ENCODE results near the gene AP1B1. TPM values are rescaled to one million over a fixed set of nuclear protein-coding genes. Genes with fewer than 3 reads are reported as not detected.
"Not testable (repeated sequence)": the region's sequence is repeated elsewhere in the genome, so short reads cannot be mapped to it uniquely, and the experiment has no call there.

Gene AP1B1
- total RNA-seq, 1 experiment from 2014 or later, result 68.1 TPM

GRCh38 chr22:29379258-29379657 is 9.1 kb downstream of the AP1B1 start:
- DNase-seq (ENCODE audit: low spot score), result no peak
- no TSS peak for BruUV-seq (replicated peaks)
- Histone ChIP-seq H3K27ac (ENCODE audit: low read depth, low read length, poor library complexity, severe bottlenecking) (no peak overlapping the region), H3K4me1 (ENCODE audit: insufficient read depth, low read length, poor library complexity, severe bottlenecking) (no peaks in the 10 kb centered on the region), H3K27me3 (replicated peaks; ENCODE audit: insufficient read depth, low read depth, low read length, poor library complexity) (no peaks in the 10 kb centered on the region), H3K36me3 (ENCODE audit: insufficient read depth, low read length, poor library complexity, severe bottlenecking) (no peaks in the 10 kb centered on the region), H3K4me3 (ENCODE audit: low read depth, low read length, poor library complexity, severe bottlenecking) (no peak overlapping the region), H3K9me3 (ENCODE audit: low read depth, low read length, poor library complexity, severe bottlenecking) (no peaks in the 10 kb centered on the region)
- intact Hi-C loops (cut with micrococcal nuclease; ENCODE audit: unreplicated experiment), result no loop called here
- POLR2A ChIA-PET (ENCODE audit: low non-redundant PET), result no interaction called here
- CTCF ChIA-PET, result no interaction called here
- TF ChIP-seq CTCF (conservative IDR thresholded peaks at IDR 0.05; ENCODE audit: low read depth, low read length) (no peak), EZH2 (IDR thresholded peaks at IDR 0.05; ENCODE audit: borderline replicate concordance, low read depth, low read length, poor library complexity, severe bottlenecking) (no peak)

- intact Hi-C loops (cut with micrococcal nuclease; ENCODE audit: unreplicated experiment), result no loop called here
- CTCF ChIA-PET, result no interaction called here
- BruUV-seq (replicated peaks), result no TSS peak
- Histone ChIP-seq H3K9me3 (ENCODE audit: low read depth, low read length, poor library complexity, severe bottlenecking) (no peaks in the 10 kb centered on the region), H3K36me3 (ENCODE audit: insufficient read depth, low read length, poor library complexity, severe bottlenecking) (no peaks in the 10 kb centered on the region), H3K27me3 (replicated peaks; ENCODE audit: insufficient read depth, low read depth, low read length, poor library complexity) (no peaks in the 10 kb centered on the region), H3K27ac (ENCODE audit: low read depth, low read length, poor library complexity, severe bottlenecking) (no peak overlapping the region), H3K4me3 (ENCODE audit: low read depth, low read length, poor library complexity, severe bottlenecking) (no peak overlapping the region), H3K4me1 (ENCODE audit: insufficient read depth, low read length, poor library complexity, severe bottlenecking) (no peaks in the 10 kb centered on the region)
- no peak for DNase-seq (ENCODE audit: low spot score)
- POLR2A ChIA-PET (ENCODE audit: low non-redundant PET), result no interaction called here
- TF ChIP-seq CTCF (conservative IDR thresholded peaks at IDR 0.05; ENCODE audit: low read depth, low read length) (no peak), EZH2 (IDR thresholded peaks at IDR 0.05; ENCODE audit: borderline replicate concordance, low read depth, low read length, poor library complexity, severe bottlenecking) (no peak)
Observed at GRCh38 chr22:29377979-29378378, 10.4 kb downstream of the AP1B1 start.

- H3K9me3 ChIP-seq (ENCODE audit: low read depth, low read length, poor library complexity, severe bottlenecking); H3K4me3 ChIP-seq (ENCODE audit: low read depth, low read length, poor library complexity, severe bottlenecking); H3K27ac ChIP-seq (ENCODE audit: low read depth, low read length, poor library complexity, severe bottlenecking); H3K27me3 ChIP-seq (replicated peaks; ENCODE audit: insufficient read depth, low read depth, low read length, poor library complexity); intact Hi-C loops (cut with micrococcal nuclease; ENCODE audit: unreplicated experiment); BruUV-seq (replicated peaks); H3K36me3 ChIP-seq (ENCODE audit: insufficient read depth, low read length, poor library complexity, severe bottlenecking); POLR2A ChIA-PET (ENCODE audit: low non-redundant PET); CTCF ChIA-PET; H3K4me1 ChIP-seq (ENCODE audit: insufficient read depth, low read length, poor library complexity, severe bottlenecking); DNase-seq (ENCODE audit: low spot score): not testable (repeated sequence)
Observed at GRCh38 chr22:29376705-29377104, 11.7 kb downstream of the AP1B1 start.

- no peak for DNase-seq (ENCODE audit: low spot score)
- no TSS peak for BruUV-seq (replicated peaks)
- CTCF ChIA-PET, result no interaction called here
- H3K9me3 ChIP-seq (ENCODE audit: low read depth, low read length, poor library complexity, severe bottlenecking), result no peaks in the 10 kb centered on the region
- POLR2A ChIA-PET (ENCODE audit: low non-redundant PET), result no interaction called here
- no peaks in the 10 kb centered on the region for H3K27me3 ChIP-seq (replicated peaks; ENCODE audit: insufficient read depth, low read depth, low read length, poor library complexity)
- peak overlapping the region; percentile 55 for H3K27ac ChIP-seq (ENCODE audit: low read depth, low read length, poor library complexity, severe bottlenecking)
- H3K36me3 ChIP-seq (ENCODE audit: insufficient read depth, low read length, poor library complexity, severe bottlenecking), result no peaks in the 10 kb centered on the region
- TF ChIP-seq EZH2 (IDR thresholded peaks at IDR 0.05; ENCODE audit: borderline replicate concordance, low read depth, low read length, poor library complexity, severe bottlenecking) (no peak), CTCF (conservative IDR thresholded peaks at IDR 0.05; ENCODE audit: low read depth, low read length) (no peak)
- H3K4me1 ChIP-seq (ENCODE audit: insufficient read depth, low read length, poor library complexity, severe bottlenecking), result no peaks in the 10 kb centered on the region
- no peak overlapping the region for H3K4me3 ChIP-seq (ENCODE audit: low read depth, low read length, poor library complexity, severe bottlenecking)
- intact Hi-C loops (cut with micrococcal nuclease; ENCODE audit: unreplicated experiment), result no loop called here
Observed at GRCh38 chr22:29375398-29376076, 12.8 kb downstream of the AP1B1 start.

- H3K4me1 ChIP-seq (ENCODE audit: insufficient read depth, low read length, poor library complexity, severe bottlenecking); intact Hi-C loops (cut with micrococcal nuclease; ENCODE audit: unreplicated experiment); CTCF ChIA-PET; H3K4me3 ChIP-seq (ENCODE audit: low read depth, low read length, poor library complexity, severe bottlenecking); H3K36me3 ChIP-seq (ENCODE audit: insufficient read depth, low read length, poor library complexity, severe bottlenecking); BruUV-seq (replicated peaks); H3K27me3 ChIP-seq (replicated peaks; ENCODE audit: insufficient read depth, low read depth, low read length, poor library complexity); H3K9me3 ChIP-seq (ENCODE audit: low read depth, low read length, poor library complexity, severe bottlenecking); H3K27ac ChIP-seq (ENCODE audit: low read depth, low read length, poor library complexity, severe bottlenecking); DNase-seq (ENCODE audit: low spot score): not testable (repeated sequence)
- POLR2A ChIA-PET (ENCODE audit: low non-redundant PET), result interaction anchor here (0.6 kb wide), 1 partner anchor 8 kb away, joined by 5 read pairs; no protein-coding TSS in a partner anchor
Observed at GRCh38 chr22:29374806-29375205, 13.6 kb downstream of the AP1B1 start.
